Measurements from ENCODE around the gene YTHDF1.
"Not testable (repeated sequence)": the region's sequence is repeated elsewhere in the genome, so short reads cannot be mapped to it uniquely, and the experiment has no call there.

YTHDF1 gene

DNA sequence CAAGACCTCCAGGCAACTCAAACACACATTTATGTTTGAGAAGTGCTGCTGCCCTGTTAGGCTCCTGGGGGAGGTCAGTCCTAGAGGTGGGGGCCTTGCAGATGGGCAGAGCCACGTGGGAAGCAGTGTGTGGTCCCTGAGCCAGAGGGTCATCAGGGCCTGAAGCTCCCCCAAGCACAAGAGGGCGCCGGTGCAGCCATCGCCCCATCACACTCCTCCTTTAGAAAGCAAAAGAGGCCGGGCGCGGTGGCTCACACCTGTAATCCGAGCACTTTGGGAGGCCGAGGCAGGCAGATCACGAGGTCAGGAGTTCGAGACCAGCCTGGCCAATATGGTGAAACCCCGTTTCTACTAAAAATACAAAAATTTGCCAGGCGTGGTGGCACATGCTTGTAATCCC, 58.5 kb downstream of the YTHDF1 start:
- not testable (repeated sequence) for DNase-seq (ENCODE audit: low read depth in 2 of 2)

GRCh38 chr20:63156221-63156671, 59.7 kb downstream of the YTHDF1 start:
- DNase-seq (ENCODE audit: low read depth in 2 of 2) = no peak

GRCh38 chr20:63155266-63156165, 60.4 kb downstream of the YTHDF1 start:
- DNase-seq (ENCODE audit: low read depth in 2 of 2) = no peak

DNA sequence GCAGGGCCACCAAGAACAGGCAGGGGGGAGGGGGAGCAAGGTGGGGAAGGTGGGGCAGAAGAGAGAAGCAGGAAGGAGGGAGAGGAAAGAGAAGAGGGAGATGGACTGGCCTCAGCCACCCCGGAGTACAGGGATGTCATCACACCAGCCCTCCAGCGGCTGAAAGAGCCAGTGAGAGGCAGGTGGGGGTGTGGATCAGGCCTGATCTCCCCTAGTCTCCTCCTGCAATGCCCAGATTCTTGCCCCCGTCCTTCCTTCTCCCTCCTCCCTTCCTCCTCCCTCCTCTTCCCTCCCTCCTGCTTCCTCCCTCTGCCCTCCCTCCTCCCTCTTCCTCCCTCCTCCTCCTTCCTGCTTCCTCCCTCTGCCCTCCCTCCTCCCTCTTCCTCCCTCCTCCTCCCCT, 61.5 kb downstream of the YTHDF1 start:
- DNase-seq (ENCODE audit: low read depth in 2 of 2) = no peak

- no peak for DNase-seq (ENCODE audit: low read depth in 2 of 2)
Measured at GRCh38 chr20:63153254-63154221, 62.4 kb downstream of the YTHDF1 start.

DNA sequence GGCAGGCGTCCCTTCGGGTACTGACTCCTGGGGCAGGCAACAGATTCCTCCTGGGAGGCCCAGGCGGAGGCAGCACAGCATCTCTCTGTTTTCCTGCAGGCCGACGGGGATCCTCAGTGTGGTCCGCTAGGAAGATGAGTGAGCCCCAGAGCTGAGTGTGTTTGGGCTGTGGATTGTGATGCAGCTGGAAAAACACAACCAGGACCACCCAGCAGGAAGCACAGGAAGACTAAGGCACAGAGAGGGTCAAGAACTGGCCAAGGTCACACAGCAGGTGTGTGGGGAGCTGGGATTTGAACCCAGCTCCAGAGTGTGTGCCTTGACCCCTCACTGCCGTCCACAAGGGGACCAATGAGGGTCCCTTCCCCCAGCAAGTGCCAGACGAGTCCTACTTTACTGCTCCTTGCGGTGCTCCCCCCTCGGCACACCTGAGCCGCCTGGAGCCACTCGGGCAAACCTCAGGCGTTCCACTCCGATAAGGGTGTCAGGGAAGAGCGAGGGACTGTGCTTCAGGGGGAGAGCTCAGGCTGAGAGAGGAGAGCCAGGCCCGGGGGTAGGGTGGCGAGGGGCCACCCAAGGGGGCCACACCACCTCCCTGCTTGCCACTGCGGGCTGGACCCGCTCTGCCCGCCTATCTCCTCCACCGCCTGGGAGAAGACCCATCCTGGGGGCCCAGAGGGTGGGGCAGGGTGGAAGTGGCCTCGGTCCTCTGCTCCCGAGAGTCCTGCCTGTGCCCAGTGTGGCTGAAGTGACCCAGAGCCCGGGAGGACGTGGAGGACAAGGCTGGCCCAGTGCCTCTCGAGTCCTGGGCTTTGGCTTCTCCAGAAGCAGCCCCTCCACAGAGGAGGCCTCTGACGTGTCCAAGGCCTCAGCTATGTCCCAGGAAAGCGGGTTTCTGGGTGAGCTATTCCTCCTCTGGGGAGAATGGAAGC, 63.3 kb downstream of the YTHDF1 start:
- no peak for DNase-seq (ENCODE audit: low read depth in 2 of 2)

DNA sequence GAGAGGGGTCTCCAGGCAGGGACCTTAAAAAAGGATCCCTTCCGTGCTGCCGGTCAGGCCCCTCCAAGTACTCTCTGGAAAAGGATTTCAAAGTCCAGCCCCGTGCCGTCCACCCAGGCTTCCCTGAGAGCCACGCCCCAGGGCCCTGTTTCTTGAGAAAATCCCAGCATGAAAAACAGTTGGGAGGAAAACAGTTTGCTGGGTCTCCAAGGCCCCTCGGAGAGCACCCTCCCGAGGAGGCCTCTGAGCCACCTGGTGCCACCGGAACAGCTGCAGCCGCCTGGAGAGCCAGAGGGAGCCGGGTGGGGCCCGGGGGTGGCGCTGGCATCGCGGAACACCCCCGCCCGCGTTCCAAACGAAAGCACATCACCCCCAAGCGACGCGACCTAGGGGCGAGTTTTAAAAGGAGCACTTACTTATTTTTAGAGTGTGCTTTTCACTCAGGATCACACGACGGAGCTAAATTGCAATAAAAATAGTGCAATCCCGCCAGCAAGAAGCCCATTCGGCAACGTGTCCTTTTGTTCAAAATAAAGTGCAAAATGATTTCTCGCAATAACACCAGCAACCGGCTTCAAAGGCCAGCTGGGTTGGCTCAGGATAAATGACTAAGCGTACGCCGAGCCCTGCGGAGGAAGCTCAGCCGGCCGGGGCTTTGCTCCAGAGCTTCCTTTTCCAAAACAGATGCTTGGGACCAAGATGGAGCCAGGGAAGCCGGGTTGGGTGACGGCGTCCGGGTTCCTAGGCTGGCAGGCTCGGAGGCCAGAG, 64.2 kb downstream of the YTHDF1 start:
- no peak for DNase-seq (ENCODE audit: low read depth in 2 of 2)

DNA sequence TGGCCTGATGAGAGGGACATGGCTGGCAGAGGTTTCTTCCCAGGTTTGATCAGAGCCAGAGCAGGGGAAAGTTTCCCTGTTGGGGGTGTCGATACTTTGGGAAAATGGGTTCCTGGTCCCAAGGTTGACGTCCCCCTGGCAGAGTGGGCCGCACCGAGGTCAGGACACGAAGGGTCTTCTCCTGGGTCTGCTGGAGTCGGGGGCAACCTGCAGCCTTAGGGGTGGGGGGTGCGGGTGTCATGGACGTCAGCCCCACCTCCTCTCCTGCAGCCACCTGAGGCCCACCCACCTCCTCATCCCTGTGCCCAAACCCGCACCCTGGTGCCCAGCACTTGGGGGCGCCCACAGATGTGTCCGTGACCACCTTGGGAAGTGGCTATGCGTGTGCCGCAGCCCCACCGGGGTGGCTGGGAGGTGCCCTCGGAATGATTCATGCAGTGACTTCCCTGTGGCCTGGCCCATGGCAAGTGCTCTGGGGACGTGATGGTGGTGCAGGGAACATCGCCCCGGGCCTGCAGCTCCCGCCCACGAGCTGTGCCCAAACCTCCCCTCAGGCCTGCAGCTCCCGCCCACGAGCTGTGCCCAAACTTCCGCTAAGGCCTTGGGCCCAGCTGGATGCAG, 64.9 kb downstream of the YTHDF1 start:
- no peak for DNase-seq (ENCODE audit: low read depth in 2 of 2)

- no peak for DNase-seq (ENCODE audit: low read depth in 2 of 2)
Measured at GRCh38 chr20:63150391-63150898, 65.5 kb downstream of the YTHDF1 start.

DNA sequence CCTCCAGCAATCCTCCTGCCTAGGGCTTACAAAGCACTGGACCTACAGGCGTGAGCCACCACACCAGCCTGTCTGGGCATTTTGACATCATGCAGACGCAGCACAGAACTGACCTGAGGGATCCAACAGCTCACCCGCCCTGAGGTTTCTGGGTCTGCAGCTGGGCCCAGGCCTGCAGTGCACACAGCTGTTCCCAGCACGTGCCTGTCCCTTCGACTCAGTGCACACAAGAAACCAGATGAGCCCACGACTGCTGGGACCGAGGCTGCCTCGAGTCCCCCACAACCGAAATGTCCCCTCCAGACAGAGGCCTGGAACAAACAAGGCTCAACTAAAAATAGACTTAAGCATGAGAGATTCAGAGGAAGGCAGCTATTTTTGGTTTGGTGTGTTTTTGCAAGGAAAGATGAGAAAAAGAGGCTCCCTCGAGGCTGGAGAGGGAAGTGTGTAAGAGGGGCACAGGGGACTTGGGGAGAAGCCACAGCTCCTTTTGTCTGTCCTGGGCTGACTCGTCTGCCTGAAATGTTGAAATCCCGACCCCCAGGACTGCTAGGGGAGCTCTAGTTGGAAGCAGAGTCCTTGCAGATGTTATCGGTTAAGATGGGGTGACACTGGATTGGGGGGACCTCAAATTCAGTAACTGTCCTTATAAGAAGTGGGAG, 66.3 kb downstream of the YTHDF1 start:
- no peak for DNase-seq (ENCODE audit: low read depth in 2 of 2)

DNA sequence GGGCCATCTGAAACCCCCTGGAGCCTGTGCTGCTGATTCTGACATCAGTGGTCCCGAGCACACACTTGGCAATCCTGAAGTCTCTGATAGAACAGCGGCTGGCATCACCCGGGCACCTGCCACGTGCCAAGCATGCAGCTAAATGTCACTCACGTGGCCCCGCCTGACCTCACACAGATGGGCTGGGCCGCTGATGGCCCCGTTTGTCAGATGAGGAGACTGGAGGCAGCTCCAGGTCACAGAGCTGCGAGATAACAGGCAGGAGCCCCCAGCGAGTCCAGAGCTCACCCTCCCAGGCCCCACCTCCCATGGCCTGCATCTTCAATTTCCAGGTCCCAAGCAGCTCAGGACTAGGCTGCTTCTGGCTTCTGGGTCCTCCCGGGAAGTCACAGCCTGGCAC, 67.2 kb downstream of the YTHDF1 start:
- no peak for DNase-seq (ENCODE audit: low read depth in 2 of 2)

DNA sequence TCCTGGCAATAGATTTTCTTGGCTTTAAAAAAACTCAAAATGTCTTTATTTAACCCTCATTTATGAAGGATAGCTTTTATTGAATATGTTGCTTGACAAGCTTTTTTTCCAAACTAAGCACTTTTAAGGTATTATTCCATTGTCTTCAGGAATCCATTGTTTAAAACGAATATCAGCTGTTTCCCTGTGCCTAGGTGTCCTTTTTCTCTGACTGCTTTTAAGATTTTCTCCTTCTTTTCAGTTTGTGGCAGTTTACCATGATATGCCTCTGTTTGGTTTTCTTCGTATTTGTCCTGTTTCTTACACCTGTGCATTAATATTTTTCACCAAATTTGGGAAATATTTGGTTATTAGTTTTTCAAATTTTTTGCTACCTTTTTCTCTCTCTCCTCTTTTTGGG, 68.4 kb downstream of the YTHDF1 start:
- DNase-seq (ENCODE audit: low read depth in 2 of 2) = no peak

Measured in stimulated activated CD8-positive, alpha-beta memory T cell treated with anti-CD3 and anti-CD28 coated beads, Interleukin-7, amount 100 ng/mL, for 1 hour (primary cell).